Natural killer cell treated with Interleukin-12 subunit alpha and Interleukin-12 subunit beta and Interleukin-15 and Interleukin-18, amount 100 ng/mL, for 72 hours (primary cell): Measurements from ENCODE around the gene RSPH4A. TPM values are rescaled to one million over a fixed set of nuclear protein-coding genes. Genes with fewer than 3 reads are reported as not detected.

Experiments
- total RNA-seq, 2 donors: library from RNA; stranded (reverse); gene quantifications; one replicate each; pipeline ENCODE4 v1.2.3, GENCODE V29; 2022

The RSPH4A gene
- total RNA-seq, 2 donors from 2014 or later, result 0.24 to 0.95 TPM

Other genes starting within 250 kb of the RSPH4A start
- gene DSE, start 245.5 kb upstream of the RSPH4A start, total RNA-seq, result 10 to 100 TPM; 21.9 to 25.9 TPM
- gene CALHM6, start 155.1 kb upstream of the RSPH4A start, total RNA-seq, result 1 to 10 TPM; 8.0 to 9.6 TPM
- gene CALHM5, start 104.8 kb upstream of the RSPH4A start, total RNA-seq, result not detected
- not detected for gene TRAPPC3L, start 70.8 kb upstream of the RSPH4A start, total RNA-seq
- not detected for gene CALHM4, start 62.7 kb upstream of the RSPH4A start, total RNA-seq
- 10 to 100 TPM; 36.5 to 36.8 TPM for gene RWDD1, start 45.0 kb upstream of the RSPH4A start, total RNA-seq
- 10 to 100 TPM; 27.0 to 29.4 TPM for gene ZUP1, start 52.3 kb downstream of the RSPH4A start, total RNA-seq
- 10 to 100 TPM in 1 of 2 donors, 1 to 10 TPM in 1; 7.6 to 10.5 TPM for gene KPNA5, start 64.7 kb downstream of the RSPH4A start, total RNA-seq
- gene FAM162B, start 149.2 kb downstream of the RSPH4A start, total RNA-seq, result not detected
- gene GPRC6A, start 212.6 kb downstream of the RSPH4A start, total RNA-seq, result not detected